LNCaP clone FGC (cell line): ENCODE measurements around the gene AGRN.

Experiments
- DNase-seq: peaks from one replicate; pipeline ENCODE4 v3.0.0-alpha.2; 2011; ENCODE audit warnings: low read depth
- H3K4me3 ChIP-seq: 2 replicates; pipeline ENCODE4 v1.5.1; 2011; ENCODE audit warnings: mild to moderate bottlenecking, low read depth, low read length, control low read depth
- CTCF ChIP-seq: IDR thresholded peaks from 2 replicates; pipeline ENCODE4 v1.5.1; 2012; ENCODE audit warnings: mild to moderate bottlenecking; ENCODE audit not compliant: control insufficient read depth, insufficient read depth; ENCODE audit errors: extremely low read depth

Gene AGRN

GRCh38 chr1:1044455-1045078 lies 24.6 kb downstream of the AGRN start:
- H3K4me3 ChIP-seq: no peak overlapping the region
- no peak for TF ChIP-seq CTCF
- DNase-seq: no peak

GRCh38 chr1:1045129-1045528 lies 25.2 kb downstream of the AGRN start:
- H3K4me3 ChIP-seq: no peak overlapping the region
- DNase-seq: no peak
- TF ChIP-seq CTCF: no peak

- no peak for TF ChIP-seq CTCF
- no peak overlapping the region for H3K4me3 ChIP-seq
- DNase-seq: no peak
Measured at GRCh38 chr1:1046243-1046642, 26.3 kb downstream of the AGRN start.

GRCh38 chr1:1046767-1047166 lies 26.8 kb downstream of the AGRN start:
- H3K4me3 ChIP-seq: no peak overlapping the region
- TF ChIP-seq CTCF: no peak
- DNase-seq: no peak

GRCh38 chr1:1047407-1047806 lies 27.5 kb downstream of the AGRN start:
- TF ChIP-seq CTCF: no peak
- H3K4me3 ChIP-seq: no peak overlapping the region
- DNase-seq: no peak

GRCh38 chr1:1047963-1048362 lies 28.0 kb downstream of the AGRN start:
- no peak overlapping the region for H3K4me3 ChIP-seq
- TF ChIP-seq CTCF: no peak
- DNase-seq: no peak

GRCh38 chr1:1048765-1049164 lies 28.8 kb downstream of the AGRN start:
- TF ChIP-seq CTCF: no peak
- DNase-seq: no peak

More at GRCh38 chr1:1048765-1049164, 28.8 kb downstream of the AGRN start:
- H3K4me3 ChIP-seq: no peak overlapping the region
